HG02973 (cell line): Measurements from ENCODE around the gene PNPLA3.

Experiments used
- ATAC-seq: cut with Tn5 transposase; IDR thresholded peaks from one replicate; pipeline ENCODE4 v1.9.1; 2021; ENCODE audit warnings: moderate library complexity; ENCODE audit not compliant: unreplicated experiment

PNPLA3 gene

GRCh38 chr22:43923191-43923590 lies 414 bp upstream of the PNPLA3 start:
- no peak for ATAC-seq

GRCh38 chr22:43924877-43925276 lies 1.3 kb downstream of the PNPLA3 start:
- ATAC-seq: no peak

- ATAC-seq: no peak
Observed at GRCh38 chr22:43925433-43926348, 2.1 kb downstream of the PNPLA3 start.

- no peak for ATAC-seq
Observed at GRCh38 chr22:43926349-43926710, 2.7 kb downstream of the PNPLA3 start.

- ATAC-seq: no peak
Observed at GRCh38 chr22:43928468-43928867, 4.9 kb downstream of the PNPLA3 start.

GRCh38 chr22:43928908-43929307 lies 5.3 kb downstream of the PNPLA3 start:
- ATAC-seq: no peak

- no peak for ATAC-seq
Observed at GRCh38 chr22:43931771-43932170, 8.2 kb downstream of the PNPLA3 start.

GRCh38 chr22:43941449-43941848 lies 17.8 kb downstream of the PNPLA3 start:
- ATAC-seq: no peak

- no peak for ATAC-seq
Observed at GRCh38 chr22:43944670-43945430, 21.2 kb downstream of the PNPLA3 start.

GRCh38 chr22:43945632-43946383 lies 22.2 kb downstream of the PNPLA3 start:
- no peak for ATAC-seq

GRCh38 chr22:43946384-43946667 lies 22.7 kb downstream of the PNPLA3 start:
- no peak for ATAC-seq

GRCh38 chr22:43948836-43949406 lies 25.3 kb downstream of the PNPLA3 start:
- no peak for ATAC-seq

- no peak for ATAC-seq
Observed at GRCh38 chr22:43951391-43951790, 27.8 kb downstream of the PNPLA3 start.

GRCh38 chr22:43951966-43952365 lies 28.4 kb downstream of the PNPLA3 start:
- ATAC-seq: no peak

GRCh38 chr22:43953988-43954785 lies 30.6 kb downstream of the PNPLA3 start:
- ATAC-seq: no peak

- peak; percentile 86 for ATAC-seq
Observed at GRCh38 chr22:43955040-43955882, 31.7 kb downstream of the PNPLA3 start, which contains the start of gene SAMM50. SAMM50 (plus strand) TSS chr22:43955442; CDS start chr22:43955578, 136 bp downstream.

GRCh38 chr22:43955883-43956782 lies 32.5 kb downstream of the PNPLA3 start:
- ATAC-seq: peak; percentile 6

GRCh38 chr22:43956805-43957463 lies 33.3 kb downstream of the PNPLA3 start:
- ATAC-seq: no peak
